Activated gamma-delta T cell treated with anti-CD3 and anti-CD28 coated beads, Interleukin-2, amount 50 U/mL, for 16 hours (primary cell): Measurements from ENCODE around the gene AP3B1.
"Not testable (repeated sequence)": the region's sequence is repeated elsewhere in the genome, so short reads cannot be mapped to it uniquely, and the experiment has no call there.

Source experiments
- DNase-seq: peaks from one replicate; pipeline ENCODE4 v3.0.0-alpha.2; 2020; ENCODE audit warnings: low read depth

Gene AP3B1

GRCh38 chr5:78065663-78066062 lies 228.8 kb downstream of the AP3B1 start:
- DNase-seq = no peak

DNA sequence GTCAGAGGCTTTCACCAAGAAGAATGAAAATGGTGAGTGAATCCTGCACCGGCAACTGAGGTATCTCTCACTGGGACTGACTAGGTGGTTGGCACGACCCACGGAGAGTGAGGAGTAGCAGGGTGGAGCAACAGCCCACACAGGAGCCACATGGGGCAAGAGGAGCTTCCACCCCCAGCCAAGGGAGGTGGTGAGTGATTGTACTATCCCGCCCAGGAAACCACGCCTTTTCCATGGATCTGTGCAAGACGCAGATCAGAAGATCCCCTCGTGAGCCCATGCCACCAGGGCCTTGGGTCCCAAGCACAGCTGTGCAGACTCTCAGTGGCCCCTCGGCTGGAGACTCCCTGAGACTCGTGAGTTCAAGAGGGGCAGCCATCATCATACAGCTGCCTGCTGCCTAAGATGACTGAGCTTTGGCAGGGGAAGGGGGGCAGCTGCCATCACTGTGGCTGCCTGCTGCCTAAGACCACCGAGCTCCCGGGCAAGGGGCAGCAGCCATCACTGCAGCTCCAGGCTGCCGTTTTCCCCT lies 229.5 kb downstream of the AP3B1 start:
- no peak for DNase-seq

GRCh38 chr5:78063495-78063894 lies 231.0 kb downstream of the AP3B1 start:
- DNase-seq = no peak

DNA sequence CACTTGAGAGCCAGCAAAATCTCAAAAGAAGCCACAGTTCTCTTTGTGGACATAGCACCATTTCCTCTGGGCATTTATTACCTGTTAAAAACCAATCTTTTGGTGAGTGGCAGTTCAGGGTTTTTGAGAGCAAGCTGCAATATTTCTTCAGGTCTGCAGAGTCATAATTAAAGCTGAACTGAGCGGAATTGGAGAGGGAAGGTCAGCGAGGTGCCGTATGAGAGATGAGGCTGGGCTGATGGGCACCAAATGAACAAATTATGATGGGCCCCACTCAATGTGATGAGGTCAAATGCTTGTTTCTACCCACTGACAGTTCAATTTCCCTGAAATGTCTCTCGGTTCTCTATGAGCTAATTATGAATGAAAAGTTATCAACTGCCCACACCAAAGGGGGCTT lies 231.9 kb downstream of the AP3B1 start:
- DNase-seq = no peak

DNA sequence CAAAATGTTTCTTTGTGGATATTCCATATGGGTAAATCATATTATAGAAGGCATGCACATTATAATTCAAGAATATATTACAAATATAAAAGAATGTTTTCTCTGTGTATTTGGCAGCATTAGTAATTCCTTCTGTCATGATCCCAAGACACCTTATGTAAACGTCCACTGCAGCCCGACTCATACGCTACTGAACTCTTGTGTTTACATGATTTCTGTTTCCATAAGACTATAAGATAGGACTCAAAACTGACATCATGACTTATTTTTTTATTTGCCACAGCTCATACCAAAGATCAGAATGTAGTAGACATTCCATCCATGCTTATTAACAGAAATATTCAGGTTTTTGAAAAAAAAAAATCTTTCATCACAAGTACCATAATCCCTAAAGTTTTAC lies 234.1 kb downstream of the AP3B1 start:
- no peak for DNase-seq

DNA sequence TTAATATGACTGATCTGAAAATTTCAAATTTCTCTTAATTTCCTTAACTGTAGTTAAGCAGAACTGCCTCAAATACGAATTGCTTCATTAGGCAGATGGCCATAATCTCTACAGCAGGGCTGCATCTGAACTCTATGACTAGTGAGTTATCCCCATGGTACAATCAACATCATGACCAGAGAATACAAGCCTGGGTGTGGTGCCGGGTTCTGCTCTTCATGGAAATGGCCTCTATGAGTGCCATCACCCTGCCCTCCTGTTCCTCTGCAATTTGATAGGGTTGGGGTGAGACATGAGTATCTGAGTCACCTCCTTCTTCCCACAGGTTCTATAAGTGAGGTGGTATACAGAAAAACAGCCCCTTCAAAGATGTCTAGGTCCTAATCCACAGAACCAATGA lies 235.9 kb downstream of the AP3B1 start:
- DNase-seq = no peak

GRCh38 chr5:78056901-78057514 lies 237.5 kb downstream of the AP3B1 start:
- no peak for DNase-seq

DNA sequence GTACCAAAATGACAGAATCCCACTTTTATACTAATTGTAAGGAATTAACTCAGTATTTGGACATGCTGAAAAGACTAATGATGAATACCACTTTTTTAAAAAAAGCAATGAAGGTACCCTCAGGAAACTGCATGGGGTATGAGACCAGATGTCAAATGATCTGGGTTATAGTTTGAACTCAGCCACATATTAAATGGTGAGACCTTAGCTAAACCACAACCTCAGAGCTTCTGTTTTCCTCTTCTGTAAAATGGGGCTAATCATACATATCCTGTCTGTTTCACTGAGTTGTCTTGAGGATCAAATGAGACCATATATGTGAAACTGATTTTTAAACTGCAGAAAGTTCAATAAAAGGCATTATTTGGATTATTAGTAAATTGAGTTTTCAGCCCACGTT lies 238.4 kb downstream of the AP3B1 start:
- DNase-seq = no peak

GRCh38 chr5:78050888-78051287 lies 243.6 kb downstream of the AP3B1 start:
- DNase-seq = no peak

DNA sequence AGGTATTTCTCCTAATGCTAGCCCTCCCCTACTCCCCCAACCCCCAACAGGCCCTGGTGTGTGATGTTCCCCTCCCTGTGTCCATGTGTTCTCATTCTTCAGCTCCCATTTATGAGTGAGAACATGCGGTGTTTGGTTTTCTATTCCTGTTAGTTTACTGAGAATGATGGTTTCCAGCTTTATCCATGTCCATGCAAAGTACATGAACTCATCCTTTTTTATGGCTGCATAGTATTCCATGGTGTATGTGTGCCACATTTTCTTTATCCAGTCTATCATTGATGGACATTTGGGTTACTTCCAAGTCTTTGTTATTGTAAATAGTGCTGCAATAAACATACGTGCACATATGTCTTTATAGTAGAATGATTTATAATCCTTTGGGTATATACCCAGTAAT lies 247.7 kb downstream of the AP3B1 start:
- not testable (repeated sequence) for DNase-seq

- DNase-seq = no peak
These were observed 248.5 kb downstream of the AP3B1 start for GRCh38 chr5:78046006-78046405.

- DNase-seq = no peak
These were observed 252.7 kb downstream of the AP3B1 start for GRCh38 chr5:78041805-78042204.

- no peak for DNase-seq
These were observed 269.0 kb downstream of the AP3B1 start for GRCh38 chr5:78025540-78025939.

- DNase-seq = no peak
These were observed 274.8 kb downstream of the AP3B1 start for GRCh38 chr5:78019744-78020143.

DNA sequence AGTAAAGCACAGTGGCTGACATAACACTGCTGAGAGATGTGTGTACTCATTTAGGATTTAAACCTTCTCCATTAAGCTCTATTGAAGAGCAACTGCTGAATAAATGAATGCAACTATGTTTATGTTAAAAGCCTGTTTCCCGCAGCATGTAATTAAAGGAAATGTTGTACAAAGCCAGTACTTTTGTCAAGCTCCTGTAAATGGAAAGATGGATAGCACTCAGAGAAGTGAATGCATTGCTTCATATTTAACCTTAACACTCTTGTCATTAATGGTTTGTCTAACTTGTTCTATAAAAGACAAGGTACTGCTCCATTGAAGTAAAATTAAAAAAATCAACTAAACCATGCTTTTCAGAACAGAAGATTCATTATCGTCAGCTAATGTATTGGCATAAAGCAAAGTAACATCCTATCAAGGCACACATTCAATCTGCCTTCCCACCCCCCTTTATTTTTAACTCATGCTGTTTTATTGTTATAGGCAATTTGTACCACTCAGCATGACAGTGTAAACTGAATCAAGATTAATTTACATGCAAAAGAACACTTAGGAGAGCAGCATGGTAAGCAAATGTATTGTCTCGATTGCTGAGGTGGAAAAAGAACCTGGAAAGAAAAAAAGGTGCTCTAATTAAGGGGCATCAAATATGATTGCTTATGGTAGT lies 277.5 kb downstream of the AP3B1 start:
- DNase-seq = no peak

DNA sequence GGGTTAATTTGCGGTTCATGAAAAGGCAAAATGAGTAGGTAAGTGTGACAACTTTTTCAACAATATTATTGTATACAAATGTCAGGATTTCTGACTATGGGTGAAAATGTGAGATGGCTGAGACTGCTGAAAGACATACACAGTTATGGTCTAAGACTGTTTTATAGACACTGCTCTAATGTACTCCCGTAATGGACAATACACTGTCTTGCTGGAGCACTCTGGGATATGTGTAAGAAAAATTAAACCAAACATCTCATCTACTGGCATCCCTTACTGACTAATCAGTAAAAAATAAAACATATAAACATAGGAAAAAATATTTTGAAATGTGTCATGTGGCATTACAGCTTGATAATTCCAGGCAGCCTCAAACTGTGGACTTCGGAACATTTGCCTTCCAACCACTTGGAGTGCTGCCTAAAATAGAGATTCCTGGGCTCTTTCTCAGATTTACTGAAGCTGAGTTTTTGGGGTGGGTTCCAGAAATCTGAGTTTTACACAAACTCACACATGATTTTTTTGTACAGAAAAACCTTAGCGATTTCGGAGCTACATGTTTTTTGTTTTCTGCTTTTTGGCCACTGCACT lies 284.5 kb downstream of the AP3B1 start:
- DNase-seq = no peak

DNA sequence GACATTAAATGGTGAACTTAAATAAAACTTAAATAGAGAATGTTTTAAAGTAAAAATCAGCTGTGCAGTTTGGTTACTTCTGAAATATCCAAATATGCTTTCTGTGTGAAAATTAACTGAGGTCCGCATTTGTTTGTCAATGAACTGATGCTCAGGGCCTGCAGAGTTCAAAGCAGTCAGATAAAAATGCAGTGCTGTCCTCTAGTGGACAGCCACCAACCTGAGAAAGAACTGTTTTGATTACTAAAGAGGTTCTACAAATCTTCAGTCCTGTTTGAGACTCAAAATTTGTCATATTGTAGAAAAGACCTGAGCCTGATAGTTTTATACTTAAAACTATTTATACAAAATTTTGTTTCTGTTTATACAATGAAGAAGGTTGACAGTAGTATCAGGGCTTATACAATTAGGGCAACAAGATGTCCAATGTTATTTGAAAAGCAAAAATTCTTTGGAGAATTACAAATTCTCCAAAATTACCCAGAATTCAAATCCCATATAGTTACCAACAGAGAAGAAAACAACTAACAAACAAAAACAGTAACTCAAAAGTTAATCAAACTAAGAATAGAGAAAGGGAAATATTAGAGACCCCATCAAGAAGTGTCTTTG lies 286.0 kb downstream of the AP3B1 start:
- DNase-seq = no peak

GRCh38 chr5:78007233-78007632 lies 287.3 kb downstream of the AP3B1 start:
- no peak for DNase-seq

- DNase-seq = no peak
These were observed 288.0 kb downstream of the AP3B1 start for GRCh38 chr5:78006449-78006848.

DNA sequence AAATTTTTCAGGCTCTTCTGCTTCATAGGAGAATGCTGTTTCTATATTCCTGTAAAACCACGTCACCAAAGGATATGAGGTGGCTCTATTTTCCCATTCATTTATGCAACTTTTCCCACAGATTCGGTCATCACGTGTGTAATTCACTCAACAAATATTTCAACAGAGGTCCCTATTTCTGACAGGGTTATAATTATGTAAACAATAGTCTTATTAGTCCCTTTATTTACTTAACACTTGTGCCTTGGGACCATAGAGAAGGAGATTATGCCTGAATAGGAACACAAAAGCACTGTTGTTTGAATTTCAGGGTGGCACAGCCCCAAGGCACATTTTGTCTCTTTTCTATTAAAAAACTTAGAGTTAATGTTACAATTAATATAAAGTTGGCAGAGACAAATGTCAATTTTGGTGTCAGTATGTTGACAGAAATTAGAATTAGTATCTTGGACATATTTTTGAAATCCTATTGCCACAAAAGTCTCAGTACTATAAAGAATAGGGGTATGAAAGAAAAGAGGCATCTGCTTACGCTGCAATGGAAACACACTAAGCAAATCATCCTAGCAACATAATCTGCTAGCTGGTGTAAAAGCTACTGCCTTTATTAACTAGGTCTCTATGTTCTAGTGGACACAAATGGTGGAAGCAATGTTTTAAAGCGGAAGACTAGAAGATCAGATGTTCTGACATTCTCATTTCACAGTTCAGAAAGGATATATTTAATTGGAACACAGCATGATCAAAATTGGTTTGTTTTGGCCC lies 289.3 kb downstream of the AP3B1 start:
- DNase-seq = no peak

- no peak for DNase-seq
These were observed 289.9 kb downstream of the AP3B1 start for GRCh38 chr5:78004559-78004958.

DNA sequence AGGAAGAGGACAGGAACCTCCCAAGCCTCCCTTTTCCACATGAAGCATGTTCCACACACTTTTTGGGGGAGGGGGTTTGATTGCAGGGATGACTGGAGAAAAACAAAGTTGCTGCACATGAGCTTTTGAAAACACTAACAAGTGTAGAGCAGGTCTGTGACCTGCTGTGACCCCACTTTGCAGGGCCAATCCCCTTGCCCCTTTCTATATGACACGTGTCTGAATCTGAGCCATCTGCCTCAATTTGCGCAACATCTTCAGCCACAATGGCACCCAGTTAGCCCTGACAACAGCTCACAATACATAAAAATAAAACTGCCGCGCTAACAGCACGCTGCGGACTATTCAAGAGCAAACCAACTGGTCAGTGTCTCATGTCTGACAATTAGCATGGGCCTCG lies 290.6 kb downstream of the AP3B1 start:
- DNase-seq = no peak
